Measurements from ENCODE around the gene TRABD2B. TPM values are rescaled to one million over a fixed set of nuclear protein-coding genes. Genes with fewer than 3 reads are reported as not detected.
A peak's percentile ranks its signal among the peaks of the same experiment; 100 is the strongest.

The TRABD2B gene
- total and polyA plus RNA-seq, 2 donors (not counting 1 experiment from before 2014, with no cell fraction given) = under 0.01 TPM; not detected in 1

DNA sequence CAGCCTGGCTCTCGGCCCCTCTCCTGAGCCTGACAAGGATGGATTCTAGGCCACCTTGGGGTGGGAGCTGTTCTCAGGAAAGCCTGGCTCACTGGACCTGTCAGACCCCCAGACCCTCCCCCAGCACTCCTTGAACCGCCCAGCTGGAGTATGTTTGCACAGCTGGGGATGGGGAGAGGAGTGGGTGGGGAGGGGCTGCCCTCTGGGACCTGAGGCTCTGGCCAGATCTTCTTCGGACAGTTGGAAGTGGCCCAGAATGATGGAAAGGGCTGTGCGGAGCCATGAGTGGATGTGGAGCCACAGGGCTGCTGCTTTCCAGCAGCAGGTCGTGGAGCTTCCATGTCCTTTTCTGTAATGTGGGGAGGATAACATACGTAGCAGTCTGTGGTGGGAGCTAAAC is 43.0 kb upstream of the TRABD2B start:
- no peaks in the 10 kb centered on the region for H4K20me1 ChIP-seq (ENCODE audit: control insufficient read depth, extremely low read depth, insufficient read depth, low read length)
- no peak overlapping the region for H3K4me2 ChIP-seq (ENCODE audit: extremely low read depth, insufficient read depth, low read length)
- no peaks in the 10 kb centered on the region for H3K27me3 ChIP-seq (ENCODE audit: control insufficient read depth, insufficient read depth, low read length)
- no peak for TF ChIP-seq CTCF (conservative IDR thresholded peaks at IDR 0.05 in 1 of 2, IDR thresholded peaks at IDR 0.05 in 1 of 2; ENCODE audit: low read depth in 1 of 2, low read length in 2 of 2)
- TF ChIP-seq EZH2 (IDR thresholded peaks at IDR 0.05; ENCODE audit: low read length, missing control alignments) = no peak
- DNase-seq (ENCODE audit: low read depth in 2 of 2) = no peak
- no peak overlapping the region for H3K27ac ChIP-seq (ENCODE audit: insufficient read depth, low read length)
- no peaks in the 10 kb centered on the region for H3K4me1 ChIP-seq (ENCODE audit: control insufficient read depth, extremely low read depth, insufficient read depth, low read length)
- H3K79me2 ChIP-seq (ENCODE audit: control insufficient read depth, insufficient read depth, low read length) = no peaks in the 10 kb centered on the region
- no peak overlapping the region for H2AFZ ChIP-seq (ENCODE audit: low read length)
- no peaks in the 10 kb centered on the region for H3K36me3 ChIP-seq (ENCODE audit: control insufficient read depth, insufficient read depth, low read length)
- H3K4me3 ChIP-seq (replicated peaks in 1 of 4; ENCODE audit: control extremely low read depth in 1 of 4, insufficient read depth in 1 of 4, low read depth in 3 of 4, low read length in 4 of 4) = no peak overlapping the region
- no peaks in the 10 kb centered on the region for H3K9me3 ChIP-seq (ENCODE audit: control insufficient read depth, insufficient read depth, low read depth, low read length)
- no peak overlapping the region for H3K9ac ChIP-seq (ENCODE audit: insufficient read depth, low read length)

DNA sequence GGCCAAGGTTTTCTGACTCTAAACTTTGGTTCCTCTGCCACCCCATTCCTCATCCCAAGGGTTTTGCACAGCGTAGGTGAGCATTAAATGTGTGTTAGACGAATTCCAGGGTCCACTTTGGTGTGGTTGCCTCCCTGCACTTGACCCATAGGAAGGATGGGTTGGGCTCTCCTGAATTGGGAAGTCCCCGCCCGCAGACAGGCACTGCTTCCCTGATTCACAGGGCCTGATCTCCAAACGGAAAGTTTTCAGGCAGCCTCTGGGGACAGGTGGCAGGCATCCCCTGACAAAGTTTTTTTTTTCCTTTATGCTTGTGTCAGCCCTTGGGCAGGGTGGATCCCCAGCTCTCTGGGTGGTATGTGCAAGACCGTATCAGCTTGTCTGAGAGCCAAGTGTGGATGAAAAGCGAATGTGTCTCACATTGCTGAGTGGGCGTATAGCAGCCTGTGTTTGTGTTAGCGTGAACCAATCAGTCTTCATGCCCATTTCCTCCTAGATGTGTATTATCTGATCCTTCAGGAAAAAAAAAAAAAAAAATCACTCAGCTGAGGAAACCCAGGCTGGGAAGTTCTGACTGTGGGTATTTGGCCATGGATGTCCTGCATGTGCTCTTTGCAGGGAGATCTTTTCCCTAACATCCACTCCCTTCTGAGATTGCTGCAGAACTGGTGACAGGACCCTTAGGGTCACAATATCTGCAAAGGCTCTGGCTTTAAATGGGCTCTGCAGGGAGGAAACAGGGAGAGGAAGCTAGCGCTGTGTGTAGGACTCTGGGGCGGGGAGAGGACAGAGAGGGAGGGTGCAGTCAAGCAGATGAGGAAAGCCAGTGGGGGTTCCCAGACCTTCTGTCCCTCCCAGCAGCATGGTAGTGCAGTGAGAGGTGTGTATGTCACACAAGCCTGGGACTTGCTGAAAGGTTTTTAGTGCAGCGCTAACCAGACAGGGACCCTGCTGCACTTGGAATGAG is 42.2 kb upstream of the TRABD2B start:
- H3K36me3 ChIP-seq (ENCODE audit: control insufficient read depth, insufficient read depth, low read length) = no peaks in the 10 kb centered on the region
- no peaks in the 10 kb centered on the region for H3K27me3 ChIP-seq (ENCODE audit: control insufficient read depth, insufficient read depth, low read length)
- H3K27ac ChIP-seq (ENCODE audit: insufficient read depth, low read length) = no peak overlapping the region
- no peaks in the 10 kb centered on the region for H3K79me2 ChIP-seq (ENCODE audit: control insufficient read depth, insufficient read depth, low read length)
- no peaks in the 10 kb centered on the region for H3K9me3 ChIP-seq (ENCODE audit: control insufficient read depth, insufficient read depth, low read depth, low read length)
- no peaks in the 10 kb centered on the region for H3K4me1 ChIP-seq (ENCODE audit: control insufficient read depth, extremely low read depth, insufficient read depth, low read length)
- no peak overlapping the region for H2AFZ ChIP-seq (ENCODE audit: low read length)
- H4K20me1 ChIP-seq (ENCODE audit: control insufficient read depth, extremely low read depth, insufficient read depth, low read length) = no peaks in the 10 kb centered on the region
- peak; percentile 27 to 29 for DNase-seq (ENCODE audit: low read depth in 2 of 2)
- H3K4me3 ChIP-seq (replicated peaks in 1 of 4; ENCODE audit: control extremely low read depth in 1 of 4, insufficient read depth in 1 of 4, low read depth in 3 of 4, low read length in 4 of 4) = no peak overlapping the region
- no peak for TF ChIP-seq EZH2 (IDR thresholded peaks at IDR 0.05; ENCODE audit: low read length, missing control alignments)
- no peak for TF ChIP-seq CTCF (conservative IDR thresholded peaks at IDR 0.05 in 1 of 2, IDR thresholded peaks at IDR 0.05 in 1 of 2; ENCODE audit: low read depth in 1 of 2, low read length in 2 of 2)
- no peak overlapping the region for H3K9ac ChIP-seq (ENCODE audit: insufficient read depth, low read length)
- H3K4me2 ChIP-seq (ENCODE audit: extremely low read depth, insufficient read depth, low read length) = no peak overlapping the region

DNA sequence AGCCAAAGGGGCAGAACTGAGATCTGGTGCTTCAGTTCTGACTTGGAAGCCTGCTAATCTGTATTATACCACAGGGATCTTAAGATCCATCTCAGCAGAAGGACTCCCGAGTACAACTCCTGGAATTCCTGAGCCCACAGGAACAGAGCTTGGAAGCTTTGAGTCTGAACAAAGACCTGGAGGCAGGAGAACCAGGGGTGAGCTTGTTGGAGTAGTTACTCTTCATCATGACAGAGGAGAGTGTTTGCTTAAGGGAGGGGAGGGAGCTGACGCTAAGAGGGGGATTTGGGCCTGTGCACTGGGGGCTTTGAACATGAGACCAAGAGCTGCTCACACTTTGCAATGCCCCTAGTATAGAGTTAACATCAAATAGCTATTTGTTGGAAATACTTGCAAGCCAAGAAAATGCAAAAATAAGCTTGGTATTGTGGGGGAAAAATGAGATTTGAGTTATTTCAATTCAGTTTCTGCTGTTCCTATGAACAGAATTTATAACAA is 41.1 kb upstream of the TRABD2B start:
- Histone ChIP-seq H3K4me1 (ENCODE audit: control insufficient read depth, extremely low read depth, insufficient read depth, low read length) (no peaks in the 10 kb centered on the region), H3K9ac (ENCODE audit: insufficient read depth, low read length) (no peak overlapping the region)

More for the DNA sequence above, 41.1 kb upstream of the TRABD2B start:
- DNase-seq (ENCODE audit: low read depth in 2 of 2) = no peak
- H3K79me2 ChIP-seq (ENCODE audit: control insufficient read depth, insufficient read depth, low read length) = no peaks in the 10 kb centered on the region
- no peaks in the 10 kb centered on the region for H3K9me3 ChIP-seq (ENCODE audit: control insufficient read depth, insufficient read depth, low read depth, low read length)
- no peaks in the 10 kb centered on the region for H4K20me1 ChIP-seq (ENCODE audit: control insufficient read depth, extremely low read depth, insufficient read depth, low read length)
- no peak overlapping the region for H2AFZ ChIP-seq (ENCODE audit: low read length)
- H3K27ac ChIP-seq (ENCODE audit: insufficient read depth, low read length) = no peak overlapping the region
- TF ChIP-seq EZH2 (IDR thresholded peaks at IDR 0.05; ENCODE audit: low read length, missing control alignments) (no peak), CTCF (conservative IDR thresholded peaks at IDR 0.05 in 1 of 2, IDR thresholded peaks at IDR 0.05 in 1 of 2; ENCODE audit: low read depth in 1 of 2, low read length in 2 of 2) (no peak)
- no peak overlapping the region for H3K4me2 ChIP-seq (ENCODE audit: extremely low read depth, insufficient read depth, low read length)
- no peak overlapping the region for H3K4me3 ChIP-seq (replicated peaks in 1 of 4; ENCODE audit: control extremely low read depth in 1 of 4, insufficient read depth in 1 of 4, low read depth in 3 of 4, low read length in 4 of 4)
- H3K27me3 ChIP-seq (ENCODE audit: control insufficient read depth, insufficient read depth, low read length) = no peaks in the 10 kb centered on the region
- H3K36me3 ChIP-seq (ENCODE audit: control insufficient read depth, insufficient read depth, low read length) = no peaks in the 10 kb centered on the region
